HG03439 (cell line): ENCODE data around the gene SFT2D1.
A peak's percentile ranks its signal among the peaks of the same experiment; 100 is the strongest.

Experiments
- ATAC-seq: cut with Tn5 transposase; IDR thresholded peaks from one replicate; pipeline ENCODE4 v1.9.1; 2021; ENCODE audit warnings: mild to moderate bottlenecking, moderate library complexity; ENCODE audit not compliant: unreplicated experiment

SFT2D1 gene

GRCh38 chr6:166335378-166336302, 6.7 kb downstream of the SFT2D1 start:
- ATAC-seq = peak; percentile 38

- no peak for ATAC-seq
These were observed 7.5 kb downstream of the SFT2D1 start for GRCh38 chr6:166334878-166335277.

- peak; percentile 53 for ATAC-seq
These were observed 9.0 kb downstream of the SFT2D1 start for GRCh38 chr6:166333172-166333995.

- no peak for ATAC-seq
These were observed 10.6 kb downstream of the SFT2D1 start for GRCh38 chr6:166331503-166332415.

GRCh38 chr6:166330612-166331011, 11.7 kb downstream of the SFT2D1 start:
- ATAC-seq = no peak

GRCh38 chr6:166325383-166326042, 16.8 kb downstream of the SFT2D1 start:
- peak; percentile 68 for ATAC-seq

GRCh38 chr6:166323395-166323794, 18.9 kb downstream of the SFT2D1 start:
- ATAC-seq = no peak

- no peak for ATAC-seq
These were observed 23.4 kb downstream of the SFT2D1 start for GRCh38 chr6:166318649-166319600.

- ATAC-seq = no peak
These were observed 24.1 kb downstream of the SFT2D1 start for GRCh38 chr6:166318227-166318626.

- no peak for ATAC-seq
These were observed 24.8 kb downstream of the SFT2D1 start for GRCh38 chr6:166317261-166318212.

GRCh38 chr6:166315436-166315835, 26.9 kb downstream of the SFT2D1 start:
- ATAC-seq = no peak

- ATAC-seq = no peak
These were observed 27.9 kb downstream of the SFT2D1 start for GRCh38 chr6:166314454-166314853.

GRCh38 chr6:166313255-166314070, 28.9 kb downstream of the SFT2D1 start:
- ATAC-seq = peak; percentile 60

GRCh38 chr6:166312832-166313231, 29.5 kb downstream of the SFT2D1 start:
- ATAC-seq = no peak

- ATAC-seq = no peak
These were observed 31.7 kb downstream of the SFT2D1 start for GRCh38 chr6:166310634-166311033.

- ATAC-seq = no peak
These were observed 32.4 kb downstream of the SFT2D1 start for GRCh38 chr6:166309977-166310376.
